GM18520 (cell line): ENCODE measurements around the gene KCTD19.

ENCODE experiments used
- ATAC-seq: cut with Tn5 transposase; IDR thresholded peaks from one replicate; pipeline ENCODE4 v1.9.1; 2021; ENCODE audit not compliant: unreplicated experiment

Gene KCTD19

GRCh38 chr16:67260426-67261063, 66.0 kb downstream of the KCTD19 start:
- no peak for ATAC-seq

DNA sequence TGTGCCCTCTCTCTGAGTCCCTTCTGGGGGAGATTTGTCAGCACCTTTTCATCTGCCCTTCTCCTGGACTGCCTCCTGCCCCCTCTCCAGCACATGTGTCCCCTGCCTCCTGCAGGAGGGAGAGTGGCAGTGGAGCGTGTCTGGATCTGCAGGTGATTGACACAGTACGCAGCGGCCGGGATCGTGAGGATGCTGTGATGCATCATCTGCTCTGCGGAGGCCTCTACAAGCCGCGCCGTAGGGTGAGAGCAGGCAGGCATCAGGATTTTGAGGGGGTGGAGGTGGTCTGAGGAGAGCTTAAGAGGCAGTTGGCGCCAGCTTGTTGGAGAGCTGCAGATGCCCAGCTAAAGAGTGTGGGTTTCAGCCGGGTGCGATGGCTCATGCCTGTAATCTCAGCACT, 66.8 kb downstream of the KCTD19 start:
- ATAC-seq, result no peak

DNA sequence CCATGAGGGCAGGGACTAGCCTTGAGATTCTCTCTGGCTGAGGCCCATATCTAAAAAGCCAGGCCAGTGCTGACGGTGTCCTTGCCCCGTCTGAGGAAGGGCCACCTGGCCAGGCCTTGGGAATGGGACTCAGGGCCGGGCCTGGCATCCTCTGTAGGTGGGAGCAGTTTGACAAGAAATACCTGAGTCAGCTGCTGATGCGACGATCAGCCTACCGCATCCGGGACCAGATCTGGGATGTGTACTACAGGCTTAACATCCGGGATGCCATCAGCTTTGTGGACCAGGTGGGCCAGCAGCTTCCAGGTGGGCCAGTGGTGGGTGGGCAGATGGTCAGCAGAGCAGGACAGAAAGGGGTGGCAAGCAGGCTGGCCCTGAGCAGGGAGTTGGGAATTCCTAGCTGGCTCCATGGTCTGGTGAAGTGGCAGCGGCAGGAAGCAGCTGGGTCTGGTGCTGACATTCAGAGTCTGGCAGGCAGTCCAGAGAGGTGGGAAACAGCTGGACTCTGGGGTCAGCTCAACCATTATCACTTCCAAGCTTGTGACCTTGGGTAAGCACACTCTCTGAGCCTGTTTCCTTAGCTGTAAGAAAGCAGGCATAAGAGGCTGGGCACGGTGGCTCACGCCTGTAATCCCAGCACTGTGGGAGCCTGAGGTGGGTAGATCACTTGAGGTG, 68.2 kb downstream of the KCTD19 start:
- no peak for ATAC-seq

DNA sequence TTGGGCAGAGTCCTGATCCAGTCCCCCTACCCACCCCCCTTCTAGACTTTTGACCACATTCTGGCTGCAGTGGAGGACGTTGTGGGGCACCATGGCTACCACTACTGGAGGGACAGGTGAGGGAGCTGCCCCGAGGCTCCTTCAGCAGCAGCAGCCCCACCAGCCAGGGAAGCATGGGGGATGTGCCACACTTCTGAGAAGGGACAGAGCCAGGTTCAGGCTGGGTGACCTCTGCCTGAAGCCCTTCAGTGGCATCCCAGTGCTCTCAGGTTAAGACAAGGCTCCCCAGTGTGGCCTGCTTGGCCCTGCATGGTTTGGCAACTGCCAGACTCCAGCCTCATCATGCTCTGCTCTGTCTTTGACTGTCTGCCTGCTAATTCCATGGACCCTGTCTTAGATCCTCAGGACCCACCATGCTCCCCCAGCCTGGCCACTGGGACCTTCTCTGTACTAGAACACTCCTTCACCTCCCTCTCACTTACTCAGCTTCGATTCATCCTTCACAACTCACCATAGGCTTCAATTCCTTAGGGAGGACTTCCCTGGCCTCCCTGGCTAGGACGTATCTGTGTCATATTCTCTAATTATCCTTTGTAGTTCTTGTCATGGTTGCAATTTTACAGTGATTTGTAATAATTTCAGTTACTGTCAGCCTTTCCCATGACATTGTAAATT, 68.9 kb downstream of the KCTD19 start:
- ATAC-seq, result no peak

- no peak for ATAC-seq
These were observed 69.8 kb downstream of the KCTD19 start for GRCh38 chr16:67256701-67257230.

- ATAC-seq, result no peak
These were observed 70.9 kb downstream of the KCTD19 start for GRCh38 chr16:67255553-67256221.

DNA sequence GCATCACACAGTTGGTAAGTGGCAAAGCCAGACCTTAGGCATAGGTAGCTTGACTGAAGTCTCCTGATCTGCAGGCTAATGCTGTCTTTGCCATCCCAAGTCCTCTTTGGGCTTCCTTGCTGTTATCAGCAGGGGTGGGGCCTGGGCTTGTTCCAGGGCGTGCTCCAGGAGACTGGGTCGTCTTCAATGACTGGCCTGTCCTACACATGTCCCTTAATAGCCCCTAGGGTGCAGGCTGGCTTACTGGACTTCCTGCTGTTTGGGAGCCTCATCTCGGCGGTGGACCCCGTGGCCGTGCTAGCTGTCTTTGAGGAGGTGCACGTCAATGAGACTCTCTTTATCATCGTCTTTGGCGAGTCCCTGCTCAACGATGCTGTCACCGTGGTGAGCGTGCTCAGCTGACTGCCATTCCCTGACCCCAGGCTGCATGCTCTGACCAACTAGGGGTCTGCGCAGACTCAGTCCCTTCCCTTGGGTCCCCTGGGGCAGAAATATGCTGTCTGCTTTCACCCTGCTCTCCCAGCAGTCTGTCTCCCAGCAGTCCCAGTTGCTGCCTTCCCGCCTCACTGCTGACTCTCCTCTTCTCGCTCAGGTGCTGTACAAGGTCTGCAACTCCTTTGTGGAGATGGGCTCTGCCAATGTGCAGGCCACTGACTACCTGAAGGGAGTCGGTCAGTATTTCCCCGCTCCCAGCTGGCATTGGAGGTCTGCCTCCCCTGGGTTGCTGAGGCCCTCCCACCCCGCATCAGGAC, 71.6 kb downstream of the KCTD19 start:
- ATAC-seq, result no peak

GRCh38 chr16:67252609-67253497, 73.7 kb downstream of the KCTD19 start:
- no peak for ATAC-seq

GRCh38 chr16:67250045-67250327, 76.6 kb downstream of the KCTD19 start:
- ATAC-seq, result no peak

DNA sequence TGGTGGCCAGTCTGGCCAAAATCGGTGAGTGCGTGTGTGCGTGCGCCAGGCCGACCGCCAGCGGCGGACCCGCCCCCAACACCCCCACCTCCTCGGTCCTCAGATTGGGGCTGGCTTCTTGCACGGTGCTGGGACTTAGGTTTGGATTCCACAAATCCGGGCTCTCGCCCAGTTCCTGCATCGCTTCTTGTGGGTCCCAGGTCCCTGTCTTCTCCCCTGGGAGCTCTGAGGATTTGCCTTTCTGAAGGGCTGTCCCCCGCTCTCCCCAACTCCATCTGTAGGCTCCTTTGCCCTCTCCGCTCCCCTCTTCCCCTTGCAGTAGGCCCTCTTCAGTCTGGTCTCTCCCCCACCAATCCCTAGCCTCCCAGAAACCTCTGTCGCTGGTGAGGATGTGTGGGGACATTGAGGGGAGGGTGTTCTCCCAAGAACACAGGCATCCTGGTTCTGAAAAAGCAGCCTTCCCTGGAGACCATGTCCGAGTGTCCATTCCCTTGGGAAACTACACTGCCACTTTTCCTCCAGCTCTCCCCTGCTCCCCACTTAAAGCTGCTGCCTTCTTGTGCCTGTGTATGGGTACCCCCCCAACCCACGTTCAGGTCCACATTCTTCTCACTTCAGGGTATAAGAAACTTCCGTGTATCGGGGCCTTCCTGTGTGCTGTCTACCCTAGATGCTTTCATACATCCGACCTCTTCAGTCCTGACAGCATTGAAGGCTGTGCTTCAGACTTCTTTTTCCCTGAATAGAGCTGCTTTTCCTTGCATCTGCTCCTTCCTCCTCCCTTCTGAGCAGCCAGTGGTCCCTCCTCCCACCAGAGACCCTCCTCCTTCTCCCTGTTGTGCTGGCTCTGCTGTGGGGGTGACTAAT, 77.1 kb downstream of the KCTD19 start:
- no peak for ATAC-seq

DNA sequence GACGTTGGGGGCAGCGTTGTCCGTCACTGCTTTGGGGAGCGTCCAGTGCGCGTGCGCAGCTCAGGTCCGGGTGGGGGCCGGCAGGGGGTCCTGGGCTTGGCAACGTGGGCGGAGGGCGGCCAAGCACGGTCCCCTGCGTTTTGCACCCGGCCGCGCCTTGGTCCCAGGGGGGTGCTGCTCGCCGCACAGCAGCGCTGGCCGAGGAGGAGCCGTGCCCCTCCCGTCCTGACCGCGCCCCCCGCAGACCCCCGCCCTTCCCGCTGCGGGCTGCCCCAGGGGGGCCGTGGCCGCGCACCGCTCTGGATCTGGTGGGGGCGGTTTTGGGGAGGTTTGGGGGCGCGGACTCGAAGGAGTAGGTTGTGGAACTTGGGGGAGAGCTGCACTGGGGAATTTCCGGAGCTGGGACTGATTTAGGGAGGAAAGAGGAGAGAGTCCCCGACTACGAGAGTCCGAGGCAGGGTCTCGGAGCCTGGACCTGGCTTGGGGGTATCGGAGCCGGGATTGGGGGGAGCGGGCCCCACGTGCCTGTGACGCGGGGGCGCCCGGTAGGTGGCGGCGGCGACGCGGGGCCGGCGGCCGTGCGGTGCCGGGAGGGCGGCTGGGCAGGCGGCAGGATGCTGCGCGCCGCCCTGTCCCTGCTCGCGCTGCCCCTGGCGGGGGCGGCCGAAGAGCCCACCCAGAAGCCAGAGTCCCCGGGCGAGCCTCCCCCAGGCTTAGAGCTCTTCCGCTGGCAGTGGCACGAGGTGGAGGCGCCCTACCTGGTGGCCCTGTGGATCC, 78.0 kb downstream of the KCTD19 start, which contains the start of gene SLC9A5:
Gene SLC9A5, plus strand, starts transcription at position 579 of the 777 bp plus-strand sequence. Its CDS starts 36 bp downstream, at position 615.
- no peak for ATAC-seq

- ATAC-seq, result no peak
These were observed 78.5 kb downstream of the KCTD19 start for GRCh38 chr16:67248073-67248400.

DNA sequence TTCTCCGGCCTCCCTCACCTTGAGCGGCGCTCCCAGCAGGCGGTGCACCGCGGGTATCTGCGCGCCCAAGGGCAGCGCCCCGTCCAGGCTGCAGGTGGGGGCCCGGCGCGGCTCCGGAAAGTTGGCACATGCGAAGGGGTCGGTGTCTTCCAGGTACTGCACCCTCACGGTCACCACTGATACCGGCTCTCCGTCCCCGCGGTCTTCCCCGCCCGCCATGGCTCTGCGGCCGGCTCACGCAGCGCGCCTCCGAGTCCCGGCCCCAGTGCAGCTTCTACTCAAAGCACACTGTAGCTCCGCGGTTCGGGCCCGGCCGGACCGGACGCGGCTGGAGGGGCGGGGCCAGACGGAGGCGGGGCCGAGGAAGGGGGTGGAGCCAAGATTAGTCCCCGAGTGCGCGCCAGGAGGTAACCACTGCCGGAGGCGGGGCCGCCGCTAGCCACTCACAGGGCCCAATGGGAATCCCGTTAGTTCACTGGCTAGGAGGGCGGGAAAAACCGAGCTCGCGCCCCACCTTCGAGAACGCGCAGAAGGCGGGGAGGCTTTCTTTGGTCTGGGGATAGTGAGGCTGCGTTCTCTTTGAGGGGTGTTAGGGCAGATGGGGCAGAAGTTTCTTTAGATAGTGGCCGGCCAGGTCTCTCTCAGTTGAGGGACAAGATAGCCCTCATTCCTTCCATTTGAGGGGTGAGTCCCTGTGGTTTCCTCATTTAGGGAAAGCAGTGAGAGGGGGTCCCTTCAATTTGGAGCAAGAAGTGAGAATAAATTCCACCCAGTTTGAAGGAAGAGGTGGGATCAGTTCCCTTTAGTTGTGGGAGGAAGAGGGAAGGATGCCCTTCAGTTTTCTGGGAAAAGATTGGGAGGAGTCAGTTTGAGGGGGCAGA, 79.1 kb downstream of the KCTD19 start, which contains the start of gene FHOD1:
Gene FHOD1, minus strand, starts transcription at position 290 of the 881 bp plus-strand sequence. Its CDS starts 71 bp downstream, at position 219.
- peak; percentile 33 for ATAC-seq

DNA sequence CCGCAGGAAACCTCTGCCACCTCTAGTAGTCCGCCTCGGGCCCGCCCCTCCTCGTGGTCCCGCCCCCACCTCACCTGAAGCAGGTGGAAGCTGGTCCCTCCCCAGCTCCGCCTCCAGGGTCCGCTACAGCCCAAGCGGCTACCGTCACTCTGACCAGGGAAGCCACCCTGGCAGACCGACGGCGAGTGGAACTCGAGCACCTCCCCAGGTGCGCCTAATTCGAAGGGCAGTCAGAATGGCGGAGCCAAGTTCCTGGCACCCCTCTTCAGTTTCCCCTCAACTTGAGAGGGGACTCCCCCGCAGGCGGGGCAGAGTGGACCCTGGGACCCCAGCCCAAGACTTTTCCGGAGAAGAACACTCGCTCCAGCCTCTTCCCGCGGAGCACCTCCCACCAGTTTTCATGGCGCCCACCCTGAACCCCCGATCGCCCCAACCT, 79.8 kb downstream of the KCTD19 start:
- ATAC-seq, result no peak

DNA sequence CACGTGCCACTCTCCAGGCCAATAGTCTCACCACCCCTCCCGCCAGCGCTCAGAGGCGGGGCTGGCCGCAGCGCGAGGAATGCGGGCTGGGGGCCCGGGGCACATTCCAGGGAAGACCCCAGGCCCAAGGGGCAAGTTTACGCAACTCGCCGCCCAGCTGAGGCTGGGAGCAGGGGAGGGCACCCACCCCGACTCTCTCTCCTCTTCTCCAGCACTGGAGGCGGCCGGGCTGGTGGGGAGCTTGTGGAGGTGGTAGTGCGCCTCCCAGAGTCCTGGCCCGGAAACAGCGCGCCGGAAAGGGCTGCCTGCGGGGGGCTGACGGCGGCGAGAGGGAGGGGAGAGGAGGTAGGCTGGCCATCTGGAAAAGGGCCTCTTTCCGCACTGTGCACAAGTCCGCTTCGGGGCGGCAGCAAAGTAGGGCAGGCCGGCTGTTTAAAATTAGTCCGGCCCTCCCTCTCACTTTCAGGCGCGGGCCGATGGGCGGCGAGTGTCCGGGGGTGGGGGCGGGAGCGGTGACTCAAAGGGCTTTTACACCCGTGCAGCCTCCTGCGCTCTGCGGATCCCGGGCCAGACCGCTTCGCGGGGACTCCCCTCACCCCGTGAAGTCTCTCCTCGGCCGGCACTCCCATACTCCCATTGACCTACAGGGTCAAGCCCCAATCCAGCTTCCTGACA, 80.3 kb downstream of the KCTD19 start:
- no peak for ATAC-seq

DNA sequence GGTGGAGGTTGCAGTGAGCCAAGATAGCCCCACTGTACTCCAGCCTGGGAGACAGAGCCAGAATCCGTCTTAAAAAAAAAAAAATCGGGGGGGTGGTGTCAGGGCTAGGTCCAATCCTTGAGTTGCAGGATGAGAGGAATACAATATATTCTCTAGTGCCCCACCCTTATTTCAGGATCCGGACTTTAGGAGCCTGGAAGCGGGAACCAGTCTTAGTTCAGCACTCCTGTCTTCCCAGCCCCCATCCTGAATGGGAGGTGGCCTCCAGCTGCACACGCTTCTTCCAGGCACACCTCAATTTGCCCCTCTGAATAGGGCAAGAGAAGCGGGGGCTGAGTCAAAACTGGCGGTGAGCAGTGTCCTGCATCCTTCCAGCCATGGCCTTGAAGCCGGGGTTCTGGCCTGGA, 80.9 kb downstream of the KCTD19 start:
- ATAC-seq, result no peak

DNA sequence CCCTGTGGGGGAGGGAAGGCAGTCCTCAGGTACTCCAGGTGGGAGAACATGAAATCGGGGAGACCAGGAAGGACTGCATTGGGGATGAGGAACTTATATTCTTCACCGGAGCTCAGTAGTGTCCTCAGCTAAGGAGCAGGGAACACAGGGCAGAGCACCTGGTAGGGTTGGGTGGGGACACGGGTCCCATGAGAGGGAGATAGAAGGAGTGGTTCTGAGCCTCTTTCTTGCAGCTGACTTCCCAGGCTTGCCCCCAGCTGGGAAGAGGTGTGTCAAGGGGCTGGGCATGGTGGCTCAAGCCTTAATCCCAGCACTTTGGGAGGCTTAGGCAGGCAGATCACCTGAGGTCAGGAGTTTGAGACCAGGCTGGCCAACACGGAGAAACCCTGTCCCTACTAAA, 81.4 kb downstream of the KCTD19 start:
- ATAC-seq, result no peak
